Endothelial cell of umbilical vein (primary cell): ENCODE measurements around the gene MBNL2. TPM values are rescaled to one million over a fixed set of nuclear protein-coding genes. Genes with fewer than 3 reads are reported as not detected.

Source experiments
- BruUV-seq: library from RNA; stranded (reverse); fragments of 400-500 nt; replicated peaks from 2 replicates; lab custom pipeline; 2021; lab: Mats Ljungman, UMichigan
- CTCF ChIA-PET: fragments of 300-600, 350-600 bp; sonication (Branson Sonifier 250); formaldehyde crosslinking; loops from one replicate; lab custom pipeline; 2021; ENCODE audit warnings: antibody characterized with exemption, inconsistent platforms; lab: Charles Lee
- POLR2A ChIA-PET: fragments of 300-600, 350-600 bp; sonication (Branson Sonifier 250); formaldehyde crosslinking; loops from one replicate; lab custom pipeline; 2021; ENCODE audit warnings: antibody characterized with exemption, inconsistent platforms; lab: Charles Lee
- DNase-seq: peaks from one replicate; pipeline ENCODE4 v3.0.0-alpha.2; 2011; ENCODE audit warnings: low read depth, low spot score
- FAIRE-seq: peaks from 2 replicates; lab custom pipeline; 2011; peaks lifted over from hg19 to GRCh38; lab: Jason Lieb, UNC
- H2AFZ ChIP-seq: 2 replicates; pipeline ENCODE4 v1.6.0; 2012; ENCODE audit warnings: low read depth, low read length, control low read depth, inconsistent platforms
- H3K27ac ChIP-seq: 2 replicates; pipeline ENCODE4 v1.5.1; 2011; ENCODE audit warnings: low read depth, mild to moderate bottlenecking, control low read depth, low read length, moderate library complexity; ENCODE audit not compliant: insufficient read depth
- H3K27me3 ChIP-seq, 2 experiments: 2 replicates each; pipeline versions ENCODE4 v1.6.0 to v1.6.1; 2011; ENCODE audit warnings: low read length in 2 of 2, mixed read lengths in 1 of 2; ENCODE audit not compliant: control insufficient read depth in 2 of 2, insufficient read depth in 2 of 2
- H3K36me3 ChIP-seq, 2 experiments: 2 replicates in 1 of 2; 3 replicates in 1 of 2; pipeline ENCODE4 v1.5.1; 2011; ENCODE audit warnings: low read length in 2 of 2, mild to moderate bottlenecking in 1 of 2, moderate library complexity in 1 of 2; ENCODE audit not compliant: control insufficient read depth in 2 of 2, insufficient read depth in 2 of 2; ENCODE audit errors: extremely low read depth in 1 of 2
- H3K4me1 ChIP-seq: 3 replicates; pipeline ENCODE4 v1.5.1; 2011; ENCODE audit warnings: mild to moderate bottlenecking, low read length; ENCODE audit not compliant: control insufficient read depth, insufficient read depth; ENCODE audit errors: extremely low read depth
- H3K4me2 ChIP-seq: 2 replicates; pipeline ENCODE4 v1.6.1; 2011; ENCODE audit warnings: low read length, control low read depth, mixed read lengths; ENCODE audit not compliant: insufficient read depth
- H3K4me3 ChIP-seq, 3 experiments: fragments of 200-600 bp in 1 of 3; sonication (generic), shearing (Covaris generic) in 1 of 3; replicated peaks in 1 of 3; 2 replicates each; pipeline ENCODE4 v1.5.1; 2011 to 2016; ENCODE audit warnings: control low read depth in 3 of 3, low read length in 3 of 3, mild to moderate bottlenecking in 2 of 3, inconsistent platforms in 1 of 3, low read depth in 1 of 3, moderate library complexity in 1 of 3; ENCODE audit not compliant: insufficient read depth in 1 of 3
- H3K79me2 ChIP-seq: 2 replicates; pipeline ENCODE4 v1.6.0; 2012; ENCODE audit warnings: low read length, inconsistent platforms; ENCODE audit not compliant: control insufficient read depth, insufficient read depth
- H3K9ac ChIP-seq: replicated peaks from 2 replicates; pipeline ENCODE3; 2011; ENCODE audit warnings: low read length, control low read depth; ENCODE audit not compliant: insufficient read depth; ENCODE audit errors: extremely low read depth
- H3K9me1 ChIP-seq: replicated peaks from 3 replicates; pipeline ENCODE4 v1.6.0; 2011; ENCODE audit warnings: mild to moderate bottlenecking, low read length; ENCODE audit not compliant: control insufficient read depth, insufficient read depth; ENCODE audit errors: extremely low read depth
- H3K9me3 ChIP-seq: replicated peaks from 2 replicates; pipeline ENCODE4 v1.5.1; 2012; ENCODE audit warnings: low read length, inconsistent platforms; ENCODE audit not compliant: control insufficient read depth, insufficient read depth
- H4K20me1 ChIP-seq: replicated peaks from 2 replicates; pipeline ENCODE3; 2011; ENCODE audit warnings: mild to moderate bottlenecking, low read length; ENCODE audit not compliant: control insufficient read depth, insufficient read depth; ENCODE audit errors: extremely low read depth
- CTCF ChIP-seq, 2 donors: IDR thresholded peaks; 1 replicate in 1 of 2; 2 replicates in 1 of 2; pipeline ENCODE4 v1.5.1; 2011; ENCODE audit warnings: low read length in 2 of 2, mild to moderate bottlenecking in 2 of 2, moderate library complexity in 2 of 2, control low read depth in 1 of 2, inconsistent platforms in 1 of 2, low read depth in 1 of 2; ENCODE audit not compliant: insufficient read depth in 1 of 2; ENCODE audit errors: extremely low read depth in 1 of 2
- EZH2 ChIP-seq: IDR thresholded peaks from 2 replicates; pipeline ENCODE4 v1.6.1; 2012; ENCODE audit warnings: borderline replicate concordance, low read depth, mild to moderate bottlenecking, moderate library complexity, low read length, inconsistent platforms; ENCODE audit not compliant: severe bottlenecking
- FOS ChIP-seq: IDR thresholded peaks from 2 replicates; pipeline ENCODE4 v1.6.1; 2011; ENCODE audit warnings: mild to moderate bottlenecking, low read length, moderate library complexity, borderline replicate concordance; ENCODE audit not compliant: insufficient read depth
- GATA2 ChIP-seq: IDR thresholded peaks from 2 replicates; pipeline ENCODE4 v1.7.0; 2011; ENCODE audit warnings: low read depth, mild to moderate bottlenecking, moderate library complexity, mixed read lengths, low read length; ENCODE audit not compliant: insufficient read length, insufficient read depth
- JUN ChIP-seq: IDR thresholded peaks from 2 replicates; pipeline ENCODE4 v1.6.1; 2011; ENCODE audit warnings: borderline replicate concordance, low read depth; ENCODE audit not compliant: insufficient read length, insufficient read depth
- MYC ChIP-seq: IDR thresholded peaks from one replicate; pipeline ENCODE4 v1.6.1; 2011; ENCODE audit warnings: mild to moderate bottlenecking, low read depth, low read length
- POLR2A ChIP-seq: IDR thresholded peaks from 2 replicates; pipeline ENCODE4 v1.6.1; 2012; ENCODE audit warnings: low read depth, mild to moderate bottlenecking, control low read depth, low read length
- POLR2AphosphoS5 ChIP-seq: IDR thresholded peaks from 2 replicates; pipeline ENCODE4 v1.6.1; 2012; ENCODE audit warnings: low read depth, mild to moderate bottlenecking, control low read depth, low read length, moderate library complexity; ENCODE audit not compliant: insufficient read depth
- dilution Hi-C: fragments of 300-500 bp; cut with MboI; formaldehyde crosslinking; loops from one replicate; pipeline ENCODE4 v1.15.0; 2019; ENCODE audit warnings: low sequenced_read_pairs; ENCODE audit not compliant: extremely low pct_ligation_motif_present
- intact Hi-C: fragments of 100-400 bp; cut with micrococcal nuclease; formaldehyde crosslinking; loops from one replicate; pipeline ENCODE4 v1.10.0; 2022
- polyA plus RNA-seq, 4 experiments: library from polyadenylated mRNA; depleted of rRNA in 3 of 4; stranded (reverse) in 3 of 4; unstranded in 1 of 4; fragments of >200 nt; gene quantifications; 2 replicates each; pipeline versions ENCODE4 v1.2.1 to v1.2.3, GENCODE V29; 2011 to 2012; ENCODE audit warnings: missing spikeins in 1 of 4
- total RNA-seq: library from RNA; stranded (reverse); gene quantifications from 2 replicates; pipeline ENCODE4 v1.2.3, GENCODE V29; 2021
- TF ChIP-seq, protein P1 (sequence below): IDR thresholded peaks from 2 replicates; pipeline ENCODE4 v1.6.1; 2011; ENCODE audit not compliant: insufficient read depth, insufficient read length

The MBNL2 gene
- total and polyA plus RNA-seq, 2 donors (not counting 3 experiments of a cell fraction or from before 2014, with no cell fraction given), result 32.9 to 76.5 TPM

GRCh38 chr13:97346561-97347254, 124.6 kb downstream of the MBNL2 start:
- Histone ChIP-seq H3K9me1 (no peaks in the 10 kb centered on the region), H2AFZ (no peak overlapping the region), H3K9me3 (no peaks in the 10 kb centered on the region), H3K79me2 (no peaks in the 10 kb centered on the region), H3K27ac (no peak overlapping the region), H3K27me3 (no peaks in the 10 kb centered on the region), H3K9ac (no peak overlapping the region), H3K36me3 (peaks cover 8 to 30% of the 10 kb centered on the region in 2 experiments), H3K4me2 (no peak overlapping the region), H3K4me3 (no peak overlapping the region), H3K4me1 (peaks cover 5% of the 10 kb centered on the region), H4K20me1 (no peaks in the 10 kb centered on the region)
- DNase-seq, result no peak
- intact Hi-C loops (no loop called here), dilution Hi-C loops (no loop called here)
- TF ChIP-seq EZH2 (no peak), POLR2AphosphoS5 (no peak), GATA2 (no peak), FOS (no peak), MYC (no peak), JUN (no peak), POLR2A (no peak), CTCF (IDR thresholded peaks at IDR 0.05; ENCODE audit: extremely low read depth in 1 of 2, insufficient read depth in 1 of 2, low read depth in 1 of 2, low read length in 2 of 2) (no peak)
- TF ChIP-seq, protein P1, sequence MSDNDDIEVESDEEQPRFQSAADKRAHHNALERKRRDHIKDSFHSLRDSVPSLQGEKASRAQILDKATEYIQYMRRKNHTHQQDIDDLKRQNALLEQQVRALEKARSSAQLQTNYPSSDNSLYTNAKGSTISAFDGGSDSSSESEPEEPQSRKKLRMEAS, result no peak
- no TSS peak for BruUV-seq
- no peak for FAIRE-seq
- CTCF ChIA-PET, result interaction anchor here (0.9 to 3.4 kb wide), 2 partner anchors 237 kb away, joined by 4 to 14 read pairs; no protein-coding TSS in a partner anchor
- POLR2A ChIA-PET, result no interaction called here
